Left ventricle myocardium inferior (tissue), 1 donor: ENCODE data around the gene INSC. TPM values are rescaled to one million over a fixed set of nuclear protein-coding genes. Genes with fewer than 3 reads are reported as not detected.
A peak's percentile ranks its signal among the peaks of the same experiment; 100 is the strongest.

Experiments used
- DNase-seq: peaks from one replicate; pipeline ENCODE4 v3.0.0-alpha.2; 2020
- H3K27ac ChIP-seq: fragments of 200-600 bp; replicated peaks from 2 replicates; pipeline ENCODE4 v1.8.0; 2021
- H3K27me3 ChIP-seq: fragments of 200-600 bp; 2 replicates; pipeline ENCODE4 v1.8.0; 2021; ENCODE audit warnings: low read depth
- H3K36me3 ChIP-seq: fragments of 200-600 bp; 2 replicates; pipeline ENCODE4 v1.8.0; 2021
- H3K4me1 ChIP-seq: fragments of 200-600 bp; 2 replicates; pipeline ENCODE4 v1.8.0; 2021
- H3K4me3 ChIP-seq: fragments of 200-600 bp; 2 replicates; pipeline ENCODE4 v1.8.0; 2021; ENCODE audit warnings: mild to moderate bottlenecking, moderate library complexity
- H3K9me3 ChIP-seq: fragments of 200-600 bp; replicated peaks from 2 replicates; pipeline ENCODE4 v1.8.0; 2021
- intact Hi-C: fragments of 100-400 bp; cut with micrococcal nuclease; formaldehyde crosslinking; loops from one replicate; pipeline ENCODE4 v1.11.0; 2022
- total RNA-seq: library from RNA; stranded (reverse); fragmentation: NEBNext Ultra II Directional; extraction: Animal tissue kit (Norgen Biotek cat#: 25700); gene quantifications from one replicate; pipeline ENCODE4 v1.2.1, GENCODE V29; 2021
- TF ChIP-seq, protein P1 (sequence below): fragments of 200-600 bp; IDR thresholded peaks from 2 replicates; pipeline ENCODE4 v1.8.0; 2021; ENCODE audit warnings: antibody characterized with exemption, mild to moderate bottlenecking, borderline replicate concordance
- donor health status: DM: no; HTN: yes; CAD: no; lungs with severe emphysema.

The INSC gene
- total RNA-seq, 1 donor from 2014 or later: 0.25 TPM

DNA sequence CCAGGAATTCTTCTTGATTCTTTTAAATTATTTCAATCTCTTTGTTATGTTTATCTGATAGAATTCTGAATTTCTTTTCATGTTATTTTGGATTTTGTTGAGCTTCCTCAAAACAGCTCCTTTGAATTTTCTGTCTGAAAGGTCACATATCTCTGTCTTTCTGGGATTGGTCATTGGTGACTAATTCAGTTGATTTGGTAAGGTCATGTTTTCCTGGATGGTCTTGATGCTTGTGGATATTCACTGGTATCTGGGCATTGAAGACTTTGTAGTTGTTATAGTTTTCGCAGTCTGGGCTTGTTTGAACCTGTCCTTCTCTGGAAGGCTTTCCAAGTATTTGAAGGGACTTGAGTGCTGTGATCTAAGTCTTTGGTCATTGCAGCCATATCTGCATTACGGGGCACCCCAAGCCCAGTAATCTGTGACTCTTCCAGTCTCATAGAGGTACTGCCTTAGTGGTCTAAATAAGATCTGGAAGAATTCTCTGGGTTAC, 18.9 kb upstream of the INSC start:
- H3K27ac ChIP-seq: no peak overlapping the region
- no peak for DNase-seq
- H3K9me3 ChIP-seq: no peaks in the 10 kb centered on the region
- peaks cover 49% of the 10 kb centered on the region for H3K27me3 ChIP-seq
- H3K4me3 ChIP-seq: no peak overlapping the region
- intact Hi-C loops: no loop called here
- H3K36me3 ChIP-seq: no peaks in the 10 kb centered on the region
- no peaks in the 10 kb centered on the region for H3K4me1 ChIP-seq
- TF ChIP-seq, protein P1, sequence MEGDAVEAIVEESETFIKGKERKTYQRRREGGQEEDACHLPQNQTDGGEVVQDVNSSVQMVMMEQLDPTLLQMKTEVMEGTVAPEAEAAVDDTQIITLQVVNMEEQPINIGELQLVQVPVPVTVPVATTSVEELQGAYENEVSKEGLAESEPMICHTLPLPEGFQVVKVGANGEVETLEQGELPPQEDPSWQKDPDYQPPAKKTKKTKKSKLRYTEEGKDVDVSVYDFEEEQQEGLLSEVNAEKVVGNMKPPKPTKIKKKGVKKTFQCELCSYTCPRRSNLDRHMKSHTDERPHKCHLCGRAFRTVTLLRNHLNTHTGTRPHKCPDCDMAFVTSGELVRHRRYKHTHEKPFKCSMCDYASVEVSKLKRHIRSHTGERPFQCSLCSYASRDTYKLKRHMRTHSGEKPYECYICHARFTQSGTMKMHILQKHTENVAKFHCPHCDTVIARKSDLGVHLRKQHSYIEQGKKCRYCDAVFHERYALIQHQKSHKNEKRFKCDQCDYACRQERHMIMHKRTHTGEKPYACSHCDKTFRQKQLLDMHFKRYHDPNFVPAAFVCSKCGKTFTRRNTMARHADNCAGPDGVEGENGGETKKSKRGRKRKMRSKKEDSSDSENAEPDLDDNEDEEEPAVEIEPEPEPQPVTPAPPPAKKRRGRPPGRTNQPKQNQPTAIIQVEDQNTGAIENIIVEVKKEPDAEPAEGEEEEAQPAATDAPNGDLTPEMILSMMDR: no peak

DNA sequence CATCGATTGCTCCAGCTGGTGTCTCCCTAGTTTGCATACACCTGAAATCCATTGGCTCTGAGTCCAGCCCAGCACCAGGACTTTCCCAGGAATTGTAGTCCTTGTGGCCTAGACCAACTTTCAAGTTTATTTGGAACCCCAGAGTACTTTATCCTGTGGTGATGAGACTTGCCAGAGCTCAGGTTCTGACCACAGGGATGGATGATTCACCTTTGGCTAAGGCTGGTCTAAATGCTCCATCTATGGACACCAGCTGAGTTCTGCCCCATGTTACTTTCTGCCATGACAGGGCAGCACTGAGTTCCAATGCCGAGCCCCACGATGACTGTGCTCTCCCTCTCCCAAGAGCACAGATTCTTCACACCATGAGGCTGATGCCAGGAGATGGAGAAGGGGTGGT, 17.3 kb upstream of the INSC start:
- no peak overlapping the region for H3K27ac ChIP-seq
- peaks cover 45% of the 10 kb centered on the region for H3K27me3 ChIP-seq
- no peak overlapping the region for H3K4me3 ChIP-seq
- no peaks in the 10 kb centered on the region for H3K9me3 ChIP-seq
- DNase-seq: no peak
- H3K36me3 ChIP-seq: no peaks in the 10 kb centered on the region
- TF ChIP-seq, protein P1: no peak
- intact Hi-C loops: no loop called here
- no peaks in the 10 kb centered on the region for H3K4me1 ChIP-seq

DNA sequence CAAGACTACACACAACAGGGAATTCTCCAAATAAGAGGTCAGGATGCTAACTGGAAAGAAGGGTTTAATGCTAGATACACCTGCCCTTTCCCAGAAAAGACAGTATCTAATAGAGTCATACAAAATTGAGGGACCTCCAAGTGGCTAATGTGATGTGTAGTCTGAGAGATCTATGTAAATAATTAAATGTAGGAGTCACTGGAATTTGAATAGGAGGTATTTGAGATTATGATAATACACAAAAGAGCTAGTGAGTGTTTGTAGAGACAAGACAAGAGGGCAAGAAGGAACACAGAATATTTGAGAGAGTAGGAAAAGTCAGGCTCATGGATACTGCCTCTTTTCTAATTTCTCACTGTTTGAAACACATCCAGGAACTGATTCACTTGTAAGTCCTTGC, 15.5 kb upstream of the INSC start:
- Histone ChIP-seq H3K27ac (no peak overlapping the region), H3K4me3 (no peak overlapping the region), H3K27me3 (peaks cover 45% of the 10 kb centered on the region), H3K9me3 (peaks cover 16% of the 10 kb centered on the region), H3K4me1 (no peaks in the 10 kb centered on the region), H3K36me3 (no peaks in the 10 kb centered on the region)
- DNase-seq: no peak
- intact Hi-C loops: no loop called here
- TF ChIP-seq, protein P1: no peak

DNA sequence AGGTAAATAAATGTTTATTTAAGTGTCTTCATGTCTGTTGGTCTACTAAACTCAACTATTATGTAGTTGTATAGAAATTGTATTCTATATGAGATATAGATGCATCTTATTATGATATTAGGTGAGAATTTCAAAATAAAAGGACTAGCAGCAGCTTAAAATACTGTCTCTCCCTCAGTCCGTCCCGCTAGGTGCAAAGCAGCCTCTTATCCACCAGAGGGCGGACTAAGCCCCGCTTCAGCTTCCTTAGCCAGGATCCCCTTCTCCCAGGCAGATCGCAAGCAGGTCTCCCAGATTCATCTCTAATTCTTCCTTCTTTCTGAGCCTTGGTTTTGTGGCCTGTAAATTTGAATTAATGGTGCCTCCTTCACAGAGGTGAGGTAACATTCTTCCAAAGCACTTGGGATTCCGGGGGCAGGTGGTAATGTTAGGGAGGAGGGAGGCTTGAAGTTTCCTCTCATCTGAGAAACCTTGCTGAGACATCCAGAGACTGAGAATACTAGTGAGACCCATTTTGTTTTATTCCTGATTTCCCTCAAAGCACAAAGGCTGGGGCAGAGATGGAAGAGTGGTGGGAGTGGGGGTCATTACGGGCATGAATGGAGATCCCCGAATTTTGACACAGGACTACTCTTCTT, 13.5 kb upstream of the INSC start:
- intact Hi-C loops: loop anchor here (2.0 kb wide), 1 partner anchor 102 kb away; no protein-coding TSS in a partner anchor
- DNase-seq: peak; percentile 34
- Histone ChIP-seq H3K4me1 (no peaks in the 10 kb centered on the region), H3K9me3 (peaks cover 20% of the 10 kb centered on the region), H3K36me3 (no peaks in the 10 kb centered on the region), H3K4me3 (no peak overlapping the region), H3K27ac (no peak overlapping the region), H3K27me3 (peaks cover 44% of the 10 kb centered on the region)
- TF ChIP-seq, protein P1: peak; percentile 93

DNA sequence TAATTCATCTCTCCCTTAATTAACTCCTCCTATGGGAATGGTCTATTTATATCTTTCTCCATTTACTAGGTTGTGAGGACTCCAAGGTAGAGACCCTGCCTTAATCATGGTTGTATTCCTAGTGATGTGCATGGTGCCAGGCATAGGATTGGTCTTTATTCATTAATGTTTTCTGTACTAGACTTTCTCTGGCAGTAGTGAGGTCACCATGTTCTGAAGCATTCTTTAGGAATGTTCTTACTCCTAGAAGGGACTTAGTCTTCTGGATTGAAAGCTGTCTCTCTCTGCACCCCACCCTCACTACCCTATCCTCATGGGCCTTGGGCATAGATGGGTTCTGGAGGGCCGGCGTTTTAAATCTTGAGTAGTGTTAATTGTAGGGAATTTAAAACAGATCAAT, 10.6 kb upstream of the INSC start:
- no peak for DNase-seq
- Histone ChIP-seq H3K27ac (no peak overlapping the region), H3K27me3 (peaks cover 17% of the 10 kb centered on the region), H3K36me3 (no peaks in the 10 kb centered on the region), H3K4me1 (no peaks in the 10 kb centered on the region), H3K4me3 (no peak overlapping the region), H3K9me3 (peaks cover 20% of the 10 kb centered on the region)
- TF ChIP-seq, protein P1: no peak
- intact Hi-C loops: no loop called here
